ENCODE data around the gene MEMO1.
"Not testable (repeated sequence)": the region's sequence is repeated elsewhere in the genome, so short reads cannot be mapped to it uniquely, and the experiment has no call there.

The MEMO1 gene

DNA sequence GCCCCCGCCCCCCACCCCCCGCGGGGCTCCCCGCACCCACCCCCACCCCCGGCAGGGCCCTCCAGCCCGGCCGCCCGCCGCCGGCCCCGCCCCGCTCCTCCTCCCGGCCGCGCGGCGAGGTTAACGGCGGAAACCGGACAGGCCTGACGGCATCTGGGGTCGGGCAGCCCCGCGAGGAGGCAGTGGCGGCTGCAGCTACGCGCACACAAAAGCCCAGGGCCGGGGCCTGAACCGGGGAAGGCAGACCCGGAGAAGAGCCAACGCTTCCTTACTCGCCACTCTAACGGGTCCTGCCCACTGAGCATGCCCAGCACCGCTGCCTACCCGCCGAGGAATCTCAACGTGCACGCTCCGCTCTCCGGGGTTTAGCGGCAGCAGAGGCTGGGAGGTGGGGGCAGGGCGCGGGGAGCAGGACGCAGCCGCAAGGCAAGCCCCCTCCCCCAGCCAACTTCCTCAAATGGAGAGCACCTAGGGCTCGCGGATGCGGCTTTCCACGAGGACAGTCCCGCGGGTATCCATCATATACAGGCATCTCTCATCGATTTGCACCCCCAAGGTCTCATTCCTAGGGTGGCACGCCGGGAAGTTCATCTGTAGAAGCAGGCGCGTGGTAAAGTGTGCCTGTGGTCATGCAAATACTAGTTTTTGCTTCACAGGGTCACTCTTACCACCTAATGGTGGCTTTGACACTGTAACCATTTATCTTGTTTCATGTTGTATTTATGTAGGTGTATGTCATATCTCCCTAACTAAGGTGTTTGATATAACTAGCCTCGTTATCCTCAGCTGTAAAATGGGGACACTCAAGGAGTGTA lies at the start of gene MEMO1:
Gene MEMO1, minus strand, starts transcription at position 339 of the 815 bp plus-strand sequence. CDS start 761 bp downstream, outside the sequence.
- peak within 1 kb of the TSS; percentile 93 for H3K4me3 ChIP-seq (replicated peaks; ENCODE audit: low read depth, low read length)
- H3K36me3 ChIP-seq (ENCODE audit: control insufficient read depth, insufficient read depth, low read length): no peaks in the 10 kb centered on the region
- TF ChIP-seq, protein P1, sequence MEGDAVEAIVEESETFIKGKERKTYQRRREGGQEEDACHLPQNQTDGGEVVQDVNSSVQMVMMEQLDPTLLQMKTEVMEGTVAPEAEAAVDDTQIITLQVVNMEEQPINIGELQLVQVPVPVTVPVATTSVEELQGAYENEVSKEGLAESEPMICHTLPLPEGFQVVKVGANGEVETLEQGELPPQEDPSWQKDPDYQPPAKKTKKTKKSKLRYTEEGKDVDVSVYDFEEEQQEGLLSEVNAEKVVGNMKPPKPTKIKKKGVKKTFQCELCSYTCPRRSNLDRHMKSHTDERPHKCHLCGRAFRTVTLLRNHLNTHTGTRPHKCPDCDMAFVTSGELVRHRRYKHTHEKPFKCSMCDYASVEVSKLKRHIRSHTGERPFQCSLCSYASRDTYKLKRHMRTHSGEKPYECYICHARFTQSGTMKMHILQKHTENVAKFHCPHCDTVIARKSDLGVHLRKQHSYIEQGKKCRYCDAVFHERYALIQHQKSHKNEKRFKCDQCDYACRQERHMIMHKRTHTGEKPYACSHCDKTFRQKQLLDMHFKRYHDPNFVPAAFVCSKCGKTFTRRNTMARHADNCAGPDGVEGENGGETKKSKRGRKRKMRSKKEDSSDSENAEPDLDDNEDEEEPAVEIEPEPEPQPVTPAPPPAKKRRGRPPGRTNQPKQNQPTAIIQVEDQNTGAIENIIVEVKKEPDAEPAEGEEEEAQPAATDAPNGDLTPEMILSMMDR (IDR thresholded peaks at IDR 0.05; ENCODE audit: insufficient read depth, low read length, poor library complexity, severe bottlenecking): no peak
- DNase-seq (ENCODE audit: extremely low read depth, insufficient read length): peak; percentile 97
- no peaks in the 10 kb centered on the region for H3K27me3 ChIP-seq (replicated peaks; ENCODE audit: control insufficient read depth, insufficient read depth, low read length)

DNA sequence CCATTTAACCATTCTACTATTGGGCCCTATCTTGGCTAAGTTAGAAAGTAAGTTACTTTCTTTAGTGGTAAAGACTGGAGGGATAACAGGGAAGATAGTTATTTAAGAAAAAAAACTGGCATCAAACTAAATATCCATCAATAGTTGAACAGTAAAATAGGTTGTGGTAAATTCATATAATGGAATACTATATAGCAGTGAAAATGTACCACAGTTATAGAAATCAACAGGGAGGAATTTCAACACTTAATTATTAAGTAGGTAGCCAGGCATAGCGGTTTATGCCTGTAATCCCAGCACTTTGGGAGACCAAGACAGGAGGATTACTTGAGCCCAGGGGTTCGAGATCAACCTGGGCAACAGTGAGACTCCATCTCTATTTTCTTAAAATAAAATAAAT lies 49.5 kb upstream of the MEMO1 start:
- no peaks in the 10 kb centered on the region for H3K36me3 ChIP-seq (ENCODE audit: control insufficient read depth, insufficient read depth, low read length)
- TF ChIP-seq, protein P1 (IDR thresholded peaks at IDR 0.05; ENCODE audit: insufficient read depth, low read length, poor library complexity, severe bottlenecking): no peak
- no peak overlapping the region for H3K4me3 ChIP-seq (replicated peaks; ENCODE audit: low read depth, low read length)

DNA sequence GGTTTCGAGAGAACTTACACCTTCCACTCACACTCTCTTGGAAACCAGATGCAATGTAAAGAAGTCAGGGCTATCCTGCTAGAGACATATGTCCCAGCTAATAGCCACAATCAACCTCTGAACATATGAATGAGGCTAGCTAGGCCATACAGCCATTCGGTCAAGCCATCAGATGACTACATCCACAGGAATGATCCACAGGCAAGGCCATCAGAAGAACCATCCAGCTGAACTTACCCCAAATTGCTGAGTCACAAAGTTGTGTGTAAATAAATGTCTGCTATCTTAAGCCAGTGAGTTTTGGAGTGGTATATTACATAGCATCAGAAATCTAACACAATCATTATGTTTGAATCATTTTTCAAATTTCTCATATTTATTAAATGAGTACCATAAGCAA lies 47.3 kb upstream of the MEMO1 start:
- DNase-seq (ENCODE audit: extremely low read depth, insufficient read length): no peak
- TF ChIP-seq, protein P1 (IDR thresholded peaks at IDR 0.05; ENCODE audit: insufficient read depth, low read length, poor library complexity, severe bottlenecking): no peak
- Histone ChIP-seq H3K36me3 (ENCODE audit: control insufficient read depth, insufficient read depth, low read length) (no peaks in the 10 kb centered on the region), H3K27me3 (replicated peaks; ENCODE audit: control insufficient read depth, insufficient read depth, low read length) (no peaks in the 10 kb centered on the region), H3K4me3 (replicated peaks; ENCODE audit: low read depth, low read length) (no peak overlapping the region)

More for the DNA sequence above, 49.5 kb upstream of the MEMO1 start:
- no peak for DNase-seq (ENCODE audit: extremely low read depth, insufficient read length)
- H3K27me3 ChIP-seq (replicated peaks; ENCODE audit: control insufficient read depth, insufficient read depth, low read length): no peaks in the 10 kb centered on the region

DNA sequence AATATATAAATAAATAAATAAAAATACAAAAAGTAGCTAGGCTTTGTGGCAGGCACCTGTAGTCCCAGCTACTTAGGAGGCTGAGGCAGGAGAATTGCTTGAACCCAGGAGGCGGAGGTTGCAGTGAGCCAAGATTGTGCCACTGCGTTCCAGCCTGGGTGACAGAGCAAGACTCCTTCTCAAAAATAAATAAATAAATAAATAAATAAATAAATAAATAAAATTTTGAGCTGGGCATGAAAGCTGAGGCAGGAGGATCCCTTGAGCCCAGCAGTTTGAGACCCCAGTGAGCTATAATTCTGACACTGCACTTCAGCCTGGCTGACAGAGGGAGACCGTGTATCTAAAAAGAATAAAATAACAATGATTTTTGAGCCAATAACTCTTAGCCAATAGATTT lies 43.8 kb upstream of the MEMO1 start:
- DNase-seq (ENCODE audit: extremely low read depth, insufficient read length); H3K27me3 ChIP-seq (replicated peaks; ENCODE audit: control insufficient read depth, insufficient read depth, low read length); H3K4me3 ChIP-seq (replicated peaks; ENCODE audit: low read depth, low read length); H3K36me3 ChIP-seq (ENCODE audit: control insufficient read depth, insufficient read depth, low read length): not testable (repeated sequence)

DNA sequence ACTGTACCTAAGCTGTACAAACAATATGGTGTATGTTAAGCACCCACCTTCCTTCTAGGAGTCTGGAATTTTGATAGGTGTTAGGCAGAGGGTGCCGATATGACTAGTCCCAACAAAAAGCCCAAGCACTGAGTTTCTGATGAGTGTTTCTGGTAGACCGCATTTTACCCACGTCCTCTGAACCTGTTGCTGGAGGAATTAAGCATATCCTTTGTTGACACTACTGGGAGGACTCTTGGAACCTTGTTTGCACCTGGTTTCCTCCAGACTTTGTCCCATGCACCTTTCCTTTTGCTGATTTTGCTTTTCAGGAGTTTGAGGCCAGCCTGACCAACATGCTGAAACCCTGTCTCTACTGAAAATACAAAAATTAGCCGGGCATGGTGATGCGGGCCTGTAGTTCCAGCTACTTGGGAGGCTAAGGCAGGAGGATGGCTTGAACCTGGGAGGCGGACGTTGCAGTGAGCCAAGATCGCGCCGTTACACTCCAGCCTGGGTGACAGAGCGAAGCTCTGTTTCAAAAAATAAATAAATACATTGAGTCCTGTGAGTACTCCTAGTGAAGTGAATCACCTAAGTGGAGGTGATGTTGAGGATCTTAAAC lies 41.1 kb upstream of the MEMO1 start:
- H3K27me3 ChIP-seq (replicated peaks; ENCODE audit: control insufficient read depth, insufficient read depth, low read length): no peaks in the 10 kb centered on the region
- no peak overlapping the region for H3K4me3 ChIP-seq (replicated peaks; ENCODE audit: low read depth, low read length)
- no peaks in the 10 kb centered on the region for H3K36me3 ChIP-seq (ENCODE audit: control insufficient read depth, insufficient read depth, low read length)
- TF ChIP-seq, protein P1 (IDR thresholded peaks at IDR 0.05; ENCODE audit: insufficient read depth, low read length, poor library complexity, severe bottlenecking): no peak
- no peak for DNase-seq (ENCODE audit: extremely low read depth, insufficient read length)

DNA sequence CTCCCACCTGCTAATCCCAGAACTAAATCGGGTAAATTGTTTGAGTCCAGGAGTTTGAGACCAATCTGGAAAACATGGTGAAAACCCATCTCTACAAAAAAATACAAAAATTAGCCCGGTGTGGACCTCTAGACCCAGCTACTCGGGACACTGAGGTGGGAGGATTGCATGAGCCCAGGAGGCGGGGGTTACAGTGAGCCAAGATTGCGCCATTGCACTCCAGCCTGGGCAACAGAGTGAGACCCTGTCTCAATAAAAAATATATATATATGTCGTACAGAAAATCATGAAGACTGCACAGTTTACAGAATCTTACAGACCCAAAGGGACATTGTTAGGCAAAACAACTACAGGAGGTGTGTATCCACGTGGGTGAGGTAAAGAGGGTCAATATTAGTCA lies 32.8 kb upstream of the MEMO1 start:
- H3K36me3 ChIP-seq (ENCODE audit: control insufficient read depth, insufficient read depth, low read length): no peaks in the 10 kb centered on the region
- no peak for DNase-seq (ENCODE audit: extremely low read depth, insufficient read length)
- TF ChIP-seq, protein P1 (IDR thresholded peaks at IDR 0.05; ENCODE audit: insufficient read depth, low read length, poor library complexity, severe bottlenecking): no peak
- H3K4me3 ChIP-seq (replicated peaks; ENCODE audit: low read depth, low read length): no peak overlapping the region
- H3K27me3 ChIP-seq (replicated peaks; ENCODE audit: control insufficient read depth, insufficient read depth, low read length): no peaks in the 10 kb centered on the region
